NK-92 treated with Interleukin-12 subunit alpha and Interleukin-12 subunit beta, amount 100 ng/mL, for 24 hours (cell line): ENCODE data around the gene RIN2.
"Not testable (repeated sequence)": the region's sequence is repeated elsewhere in the genome, so short reads cannot be mapped to it uniquely, and the experiment has no call there.

Source experiments
- DNase-seq: peaks from one replicate; lab custom pipeline; 2025; lab: John Stamatoyannopoulos, UW

RIN2 gene

GRCh38 chr20:19739351-19739750, 18.7 kb upstream of the RIN2 start:
- no peak for DNase-seq

- no peak for DNase-seq
Observed at GRCh38 chr20:19740512-19740911, 17.5 kb upstream of the RIN2 start.

- DNase-seq, result no peak
Observed at GRCh38 chr20:19741924-19742323, 16.1 kb upstream of the RIN2 start.

GRCh38 chr20:19742974-19743639, 15.0 kb upstream of the RIN2 start:
- DNase-seq, result no peak

GRCh38 chr20:19743640-19743995, 14.4 kb upstream of the RIN2 start:
- DNase-seq, result no peak

- DNase-seq, result no peak
Observed at GRCh38 chr20:19745106-19745505, 13.0 kb upstream of the RIN2 start.

GRCh38 chr20:19745584-19745983, 12.5 kb upstream of the RIN2 start:
- no peak for DNase-seq

- no peak for DNase-seq
Observed at GRCh38 chr20:19746396-19746795, 11.7 kb upstream of the RIN2 start.

GRCh38 chr20:19747903-19748302, 10.2 kb upstream of the RIN2 start:
- DNase-seq, result no peak

GRCh38 chr20:19748681-19749080, 9.4 kb upstream of the RIN2 start:
- no peak for DNase-seq

- no peak for DNase-seq
Observed at GRCh38 chr20:19749618-19750071, 8.4 kb upstream of the RIN2 start.

- no peak for DNase-seq
Observed at GRCh38 chr20:19750101-19750606, 7.9 kb upstream of the RIN2 start.

- DNase-seq, result no peak
Observed at GRCh38 chr20:19750907-19751636, 7.0 kb upstream of the RIN2 start.

- not testable (repeated sequence) for DNase-seq
Observed at GRCh38 chr20:19754201-19754600, 3.9 kb upstream of the RIN2 start.

GRCh38 chr20:19756761-19757486, 1.1 kb upstream of the RIN2 start:
- no peak for DNase-seq

- no peak for DNase-seq
Observed at GRCh38 chr20:19757487-19758132, 448 bp upstream of the RIN2 start.

- no peak for DNase-seq
Observed at GRCh38 chr20:19758501-19759331, 658 bp downstream of the RIN2 start.

GRCh38 chr20:19760371-19760721, 2.3 kb downstream of the RIN2 start:
- no peak for DNase-seq

- no peak for DNase-seq
Observed at GRCh38 chr20:19761326-19761725, 3.3 kb downstream of the RIN2 start.

- no peak for DNase-seq
Observed at GRCh38 chr20:19761841-19762240, 3.8 kb downstream of the RIN2 start.

- DNase-seq, result no peak
Observed at GRCh38 chr20:19764207-19764606, 6.1 kb downstream of the RIN2 start.

- DNase-seq, result no peak
Observed at GRCh38 chr20:19765266-19765665, 7.2 kb downstream of the RIN2 start.
